Endothelial cell of umbilical vein (primary cell): ENCODE measurements around the gene ITIH5.

Experiments
- CTCF ChIP-seq, 2 donors: IDR thresholded peaks; 1 replicate in 1 of 2; 2 replicates in 1 of 2; pipeline ENCODE4 v1.5.1; 2011; ENCODE audit warnings: low read length in 2 of 2, mild to moderate bottlenecking in 2 of 2, moderate library complexity in 2 of 2, control low read depth in 1 of 2, inconsistent platforms in 1 of 2, low read depth in 1 of 2; ENCODE audit not compliant: insufficient read depth in 1 of 2; ENCODE audit errors: extremely low read depth in 1 of 2
- EZH2 ChIP-seq: IDR thresholded peaks from 2 replicates; pipeline ENCODE4 v1.6.1; 2012; ENCODE audit warnings: borderline replicate concordance, low read depth, mild to moderate bottlenecking, moderate library complexity, low read length, inconsistent platforms; ENCODE audit not compliant: severe bottlenecking
- FOS ChIP-seq: IDR thresholded peaks from 2 replicates; pipeline ENCODE4 v1.6.1; 2011; ENCODE audit warnings: mild to moderate bottlenecking, low read length, moderate library complexity, borderline replicate concordance; ENCODE audit not compliant: insufficient read depth
- JUN ChIP-seq: IDR thresholded peaks from 2 replicates; pipeline ENCODE4 v1.6.1; 2011; ENCODE audit warnings: borderline replicate concordance, low read depth; ENCODE audit not compliant: insufficient read length, insufficient read depth
- MAX ChIP-seq: IDR thresholded peaks from 2 replicates; pipeline ENCODE4 v1.6.1; 2011; ENCODE audit not compliant: insufficient read depth, insufficient read length
- MYC ChIP-seq: IDR thresholded peaks from one replicate; pipeline ENCODE4 v1.6.1; 2011; ENCODE audit warnings: mild to moderate bottlenecking, low read depth, low read length
- POLR2A ChIP-seq: IDR thresholded peaks from 2 replicates; pipeline ENCODE4 v1.6.1; 2012; ENCODE audit warnings: low read depth, mild to moderate bottlenecking, control low read depth, low read length

GRCh38 chr10:7626283-7626682, 40.5 kb downstream of the ITIH5 start:
- no peak for TF ChIP-seq EZH2
- TF ChIP-seq CTCF (IDR thresholded peaks at IDR 0.05; ENCODE audit: extremely low read depth in 1 of 2, insufficient read depth in 1 of 2, low read depth in 1 of 2, low read length in 2 of 2), result no peak
- no peak for TF ChIP-seq POLR2A
- TF ChIP-seq FOS, result no peak
- no peak for TF ChIP-seq MYC
- no peak for TF ChIP-seq JUN
- no peak for TF ChIP-seq MAX
